NCI-H82 treated with DMSO at 0.1 percent for 48 hours (cell line): ENCODE measurements around the gene KDM6B.
"Not testable (repeated sequence)": the region's sequence is repeated elsewhere in the genome, so short reads cannot be mapped to it uniquely, and the experiment has no call there.

Source experiments
- DNase-seq: peaks from one replicate; lab custom pipeline; 2025; ENCODE audit not compliant: unreplicated experiment; lab: John Stamatoyannopoulos, UW

KDM6B gene

GRCh38 chr17:7833795-7834541, at the start of gene KDM6B:
Gene KDM6B, plus strand, starts transcription at chr17:7834217. Its CDS starts 11,338 bp downstream, at chr17:7845555.
- DNase-seq, result peak; percentile 92

GRCh38 chr17:7786866-7787265, 47.2 kb upstream of the KDM6B start:
- DNase-seq, result no peak

- no peak for DNase-seq
These were observed 44.9 kb upstream of the KDM6B start for GRCh38 chr17:7789131-7789530.

- no peak for DNase-seq
These were observed 43.9 kb upstream of the KDM6B start for GRCh38 chr17:7790150-7790549.

- no peak for DNase-seq
These were observed 41.4 kb upstream of the KDM6B start for GRCh38 chr17:7792611-7793010.

GRCh38 chr17:7794075-7794663, 39.8 kb upstream of the KDM6B start:
- DNase-seq, result no peak

GRCh38 chr17:7797976-7798375, 36.0 kb upstream of the KDM6B start:
- DNase-seq, result no peak

- DNase-seq, result no peak
These were observed 35.2 kb upstream of the KDM6B start for GRCh38 chr17:7798839-7799238.

- DNase-seq, result no peak
These were observed 30.0 kb upstream of the KDM6B start for GRCh38 chr17:7803981-7804380.

GRCh38 chr17:7806587-7806986, 27.4 kb upstream of the KDM6B start:
- no peak for DNase-seq

GRCh38 chr17:7807206-7807605, 26.8 kb upstream of the KDM6B start:
- no peak for DNase-seq

GRCh38 chr17:7809086-7809790, 24.8 kb upstream of the KDM6B start:
- no peak for DNase-seq

GRCh38 chr17:7809791-7810343, 24.1 kb upstream of the KDM6B start:
- not testable (repeated sequence) for DNase-seq

- DNase-seq, result no peak
These were observed 22.8 kb upstream of the KDM6B start for GRCh38 chr17:7811251-7811650.

- DNase-seq, result no peak
These were observed 19.0 kb upstream of the KDM6B start for GRCh38 chr17:7814969-7815368.

- no peak for DNase-seq
These were observed 16.9 kb upstream of the KDM6B start for GRCh38 chr17:7816926-7817642.

- DNase-seq, result no peak
These were observed 16.4 kb upstream of the KDM6B start for GRCh38 chr17:7817643-7817964.

GRCh38 chr17:7818026-7818425, 16.0 kb upstream of the KDM6B start:
- no peak for DNase-seq

GRCh38 chr17:7818746-7819645, 15.0 kb upstream of the KDM6B start:
- no peak for DNase-seq

- DNase-seq, result no peak
These were observed 13.8 kb upstream of the KDM6B start for GRCh38 chr17:7820231-7820630.
